ENCODE data around the gene ATP4A. TPM values are rescaled to one million over a fixed set of nuclear protein-coding genes. Genes with fewer than 3 reads are reported as not detected.

ATP4A gene
- total RNA-seq, 3 donors from 2014 or later: not detected

DNA sequence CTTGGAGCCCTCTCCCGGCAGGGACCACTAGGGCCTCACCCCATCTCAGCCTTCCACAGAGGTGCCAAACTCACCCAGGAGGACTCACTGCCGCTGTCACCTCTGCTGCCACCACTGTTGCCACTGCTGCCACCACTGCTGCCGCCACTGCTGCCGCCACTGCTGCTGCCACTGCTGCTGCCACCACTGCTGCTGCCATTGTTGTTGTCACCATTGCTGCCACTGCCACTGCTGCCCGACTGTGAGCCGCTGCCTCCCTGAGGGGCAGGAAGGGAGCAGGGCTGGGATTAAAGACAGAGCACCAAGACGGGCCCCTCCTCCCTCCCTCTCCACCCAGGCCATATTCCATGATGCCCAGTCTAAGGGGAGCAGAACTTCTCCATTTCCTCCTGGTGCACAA lies 52.1 kb downstream of the ATP4A start:
- no peaks in the 10 kb centered on the region for H3K36me3 ChIP-seq
- intact Hi-C loops (cut with DNase I; ENCODE audit: low total_unique reads): no loop called here
- TF ChIP-seq POLR2AphosphoS5 (IDR thresholded peaks at IDR 0.05) (no peak), POLR2A (IDR thresholded peaks at IDR 0.05) (no peak)
- DNase-seq (ENCODE audit: low spot score in 2 of 2): no peak
- no peak overlapping the region for H3K27ac ChIP-seq
- H3K4me1 ChIP-seq: no peaks in the 10 kb centered on the region
- H3K27me3 ChIP-seq: no peaks in the 10 kb centered on the region
- H3K9me3 ChIP-seq: no peaks in the 10 kb centered on the region
- H3K4me3 ChIP-seq: no peak overlapping the region

GRCh38 chr19:35510626-35510964 lies 52.9 kb downstream of the ATP4A start:
- peak overlapping the region; percentile 29 to 72 (median 65) for H3K4me3 ChIP-seq
- no peaks in the 10 kb centered on the region for H3K27me3 ChIP-seq
- intact Hi-C loops (cut with DNase I; ENCODE audit: low total_unique reads): no loop called here
- no peaks in the 10 kb centered on the region for H3K4me1 ChIP-seq
- no peaks in the 10 kb centered on the region for H3K9me3 ChIP-seq
- H3K27ac ChIP-seq: peak overlapping the region; percentile 80 to 87
- no peak for TF ChIP-seq POLR2A (IDR thresholded peaks at IDR 0.05)
- no peak for TF ChIP-seq CTCF (IDR thresholded peaks at IDR 0.05)
- TF ChIP-seq POLR2AphosphoS5 (IDR thresholded peaks at IDR 0.05): peak in 1 of 3 donors; percentile 4
- H3K36me3 ChIP-seq: no peaks in the 10 kb centered on the region
- no peak for DNase-seq (ENCODE audit: low spot score in 2 of 2)

DNA sequence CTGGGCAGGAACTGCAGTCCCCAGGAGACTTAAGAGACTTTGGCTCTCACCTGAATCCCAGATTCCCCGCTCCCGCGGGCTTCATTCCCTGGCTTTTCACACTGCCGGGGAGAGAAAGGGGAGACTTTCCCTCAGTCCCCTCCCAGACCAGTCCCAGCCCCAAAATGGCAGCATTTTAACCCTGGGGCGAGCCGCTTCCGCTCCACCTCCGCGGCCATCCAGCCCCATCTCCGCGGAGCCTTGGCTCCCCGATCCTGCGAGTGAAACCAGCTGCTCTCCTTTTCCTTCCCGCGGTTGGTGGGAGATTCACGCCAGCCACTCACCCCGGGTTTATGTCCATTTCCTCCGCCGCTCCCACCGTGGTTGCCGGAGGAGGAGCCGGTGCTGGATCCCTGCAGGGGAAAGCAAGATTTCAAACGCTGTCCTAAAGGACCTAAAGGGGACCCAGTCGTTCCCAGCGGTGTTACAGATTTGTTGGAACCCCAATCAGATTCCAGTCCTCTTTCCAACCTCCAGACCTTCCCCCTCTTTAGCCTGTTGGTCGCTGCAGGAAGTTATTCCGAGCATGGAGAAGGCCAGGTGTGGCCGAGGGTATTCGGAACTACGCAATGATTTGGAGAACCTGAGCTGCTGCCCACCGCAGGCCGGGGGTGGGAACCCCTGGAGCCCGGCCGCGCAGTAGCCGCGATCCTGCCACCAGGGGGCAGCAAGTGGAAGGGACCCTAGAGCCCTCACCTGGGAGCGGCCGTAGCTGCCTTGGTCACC lies 53.4 kb downstream of the ATP4A start:
- TF ChIP-seq POLR2AphosphoS5 (IDR thresholded peaks at IDR 0.05) (peak in 2 of 3 donors; percentile 29 to 65), CTCF (IDR thresholded peaks at IDR 0.05) (peak; percentile 94 to 98 (median 96)), POLR2A (IDR thresholded peaks at IDR 0.05) (no peak)
- H3K9me3 ChIP-seq: no peaks in the 10 kb centered on the region
- no peaks in the 10 kb centered on the region for H3K27me3 ChIP-seq
- H3K36me3 ChIP-seq: no peaks in the 10 kb centered on the region
- DNase-seq (ENCODE audit: low spot score in 2 of 2): peak; percentile 78 to 83
- peak overlapping the region; percentile 80 to 87 for H3K27ac ChIP-seq
- H3K4me3 ChIP-seq: peak overlapping the region; percentile 29 to 72 (median 65)
- no peaks in the 10 kb centered on the region for H3K4me1 ChIP-seq
- intact Hi-C loops (cut with DNase I; ENCODE audit: low total_unique reads): no loop called here

DNA sequence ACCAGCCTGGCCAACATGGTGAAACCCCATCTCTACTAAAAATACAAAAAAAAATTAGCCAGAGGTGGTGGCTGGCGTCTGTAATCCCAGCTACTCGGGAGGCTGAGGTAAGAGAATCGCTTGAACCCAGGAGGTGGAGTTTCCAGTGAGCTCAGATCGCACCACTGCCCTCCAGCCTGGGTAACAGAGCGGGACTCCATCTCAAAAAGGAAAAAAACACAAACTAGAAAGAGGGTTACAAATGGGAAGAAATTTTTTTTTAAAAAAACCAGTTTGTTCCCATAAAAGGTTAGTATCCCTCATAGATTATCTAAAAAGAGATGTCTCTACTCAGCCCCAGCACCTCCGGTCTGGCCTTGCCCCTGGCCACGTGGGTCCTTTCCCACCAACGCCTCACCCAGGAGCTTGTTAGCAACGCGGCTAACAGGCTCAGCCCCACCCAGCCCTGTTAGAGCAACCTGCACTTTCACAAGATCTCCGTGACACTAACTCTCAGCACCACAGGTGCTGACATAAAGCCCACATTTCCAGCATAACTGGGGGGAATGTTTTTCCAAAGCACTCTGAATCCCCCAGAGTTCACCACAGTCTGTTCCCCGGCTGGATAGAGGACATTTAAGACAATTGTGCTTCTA lies 54.3 kb downstream of the ATP4A start:
- H3K27me3 ChIP-seq: no peaks in the 10 kb centered on the region
- peak overlapping the region; percentile 80 to 87 for H3K27ac ChIP-seq
- TF ChIP-seq POLR2A (IDR thresholded peaks at IDR 0.05) (no peak), CTCF (IDR thresholded peaks at IDR 0.05) (no peak), POLR2AphosphoS5 (IDR thresholded peaks at IDR 0.05) (peak in 1 of 3 donors; percentile 16)
- intact Hi-C loops (cut with DNase I; ENCODE audit: low total_unique reads): no loop called here
- peak in 1 of 2 donors; percentile 68 for DNase-seq (ENCODE audit: low spot score in 2 of 2)
- H3K4me3 ChIP-seq: peak overlapping the region in 2 of 3 donors; percentile 65 to 72
- H3K36me3 ChIP-seq: no peaks in the 10 kb centered on the region
- no peaks in the 10 kb centered on the region for H3K9me3 ChIP-seq
- no peaks in the 10 kb centered on the region for H3K4me1 ChIP-seq

GRCh38 chr19:35508129-35508528 lies 55.3 kb downstream of the ATP4A start:
- Histone ChIP-seq H3K27ac (no peak overlapping the region), H3K27me3 (no peaks in the 10 kb centered on the region), H3K4me1 (no peaks in the 10 kb centered on the region), H3K36me3 (no peaks in the 10 kb centered on the region), H3K4me3 (no peak overlapping the region), H3K9me3 (no peaks in the 10 kb centered on the region)
- intact Hi-C loops (cut with DNase I; ENCODE audit: low total_unique reads): no loop called here
- no peak for DNase-seq (ENCODE audit: low spot score in 2 of 2)
- TF ChIP-seq CTCF (IDR thresholded peaks at IDR 0.05): no peak
